22Rv1 (cell line): Measurements from ENCODE around the gene MB21D2.

Source experiments
- H3K27ac ChIP-seq: fragments of 450-650 bp; 2 replicates; pipeline ENCODE4 v1.5.1; 2017
- CTCF ChIP-seq: fragments of 450-650 bp; IDR thresholded peaks from 2 replicates; pipeline ENCODE4 v1.5.1; 2017; ENCODE audit warnings: mild to moderate bottlenecking
- ZFX ChIP-seq: fragments of 450-650 bp; IDR thresholded peaks from 2 replicates; pipeline ENCODE4 v1.6.1; 2017; ENCODE audit warnings: antibody characterized with exemption, borderline replicate concordance

The MB21D2 gene

DNA sequence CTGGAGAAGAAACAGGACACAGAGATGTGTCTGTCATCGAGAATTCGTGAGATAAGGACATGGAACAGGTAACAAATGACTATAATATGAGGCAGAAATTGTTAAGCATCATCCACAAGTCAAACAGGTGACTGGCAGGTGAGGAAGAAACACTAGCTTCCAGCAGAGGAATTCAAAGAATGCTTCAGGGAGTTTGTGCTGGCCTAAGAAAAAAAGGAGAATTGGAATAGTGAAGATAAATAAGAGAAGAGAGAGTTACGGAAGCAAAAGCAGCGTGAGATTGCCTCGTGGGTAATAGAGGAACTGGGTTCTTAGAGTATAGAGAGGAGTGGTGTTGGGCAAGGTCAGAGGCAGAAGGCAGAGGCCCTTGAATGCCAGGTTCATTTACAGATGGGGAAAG lies 167.5 kb downstream of the MB21D2 start:
- H3K27ac ChIP-seq, result no peak overlapping the region
- TF ChIP-seq CTCF (no peak), ZFX (no peak)

GRCh38 chr3:192747746-192748145 lies 169.9 kb downstream of the MB21D2 start:
- TF ChIP-seq ZFX (no peak), CTCF (no peak)
- no peak overlapping the region for H3K27ac ChIP-seq

- H3K27ac ChIP-seq, result no peak overlapping the region
- TF ChIP-seq CTCF (no peak), ZFX (no peak)
Observed at GRCh38 chr3:192747145-192747544, 170.5 kb downstream of the MB21D2 start.
